NCI-H1436 treated with DMSO at 0.1 percent for 48 hours (cell line): ENCODE data around the gene ARPIN.
"Not testable (repeated sequence)": the region's sequence is repeated elsewhere in the genome, so short reads cannot be mapped to it uniquely, and the experiment has no call there.

Source experiments
- DNase-seq: peaks from one replicate; lab custom pipeline; 2025; lab: John Stamatoyannopoulos, UW

The ARPIN gene

DNA sequence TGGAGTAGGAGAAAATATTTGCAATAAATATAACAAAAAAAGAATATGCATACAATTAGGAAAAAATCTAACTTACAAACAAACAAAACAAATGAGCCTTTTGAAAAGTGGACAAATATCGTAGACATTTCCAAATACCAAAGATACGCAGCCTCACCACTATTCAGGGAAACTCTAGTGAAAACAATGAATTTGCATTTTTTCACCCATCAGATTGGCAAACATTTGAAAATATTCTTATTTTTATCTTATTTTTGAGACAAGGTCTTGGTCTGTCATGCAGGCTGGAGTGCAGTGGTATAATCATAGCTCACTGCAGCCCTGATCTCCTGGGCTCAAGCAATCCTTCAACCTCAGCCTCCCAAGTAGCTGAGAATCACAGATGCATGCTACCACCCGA, 34.4 kb downstream of the ARPIN start:
- DNase-seq: no peak

DNA sequence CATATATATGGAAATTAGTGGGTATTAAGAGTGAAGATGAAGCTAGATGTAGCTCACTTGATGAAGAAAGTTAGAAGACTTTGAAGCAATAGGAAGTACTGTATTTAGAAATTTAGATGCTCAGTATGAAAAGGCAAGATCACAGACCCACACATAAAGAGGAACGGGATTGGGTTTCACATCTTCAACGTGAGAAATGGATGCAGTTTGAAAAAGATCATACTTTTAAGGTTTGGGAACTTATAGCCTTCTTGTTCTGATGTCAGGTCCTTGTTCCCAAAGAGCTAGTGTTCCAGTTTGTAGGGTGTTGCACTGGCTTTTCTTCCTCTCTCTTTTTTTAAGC, 35.7 kb downstream of the ARPIN start:
- no peak for DNase-seq

DNA sequence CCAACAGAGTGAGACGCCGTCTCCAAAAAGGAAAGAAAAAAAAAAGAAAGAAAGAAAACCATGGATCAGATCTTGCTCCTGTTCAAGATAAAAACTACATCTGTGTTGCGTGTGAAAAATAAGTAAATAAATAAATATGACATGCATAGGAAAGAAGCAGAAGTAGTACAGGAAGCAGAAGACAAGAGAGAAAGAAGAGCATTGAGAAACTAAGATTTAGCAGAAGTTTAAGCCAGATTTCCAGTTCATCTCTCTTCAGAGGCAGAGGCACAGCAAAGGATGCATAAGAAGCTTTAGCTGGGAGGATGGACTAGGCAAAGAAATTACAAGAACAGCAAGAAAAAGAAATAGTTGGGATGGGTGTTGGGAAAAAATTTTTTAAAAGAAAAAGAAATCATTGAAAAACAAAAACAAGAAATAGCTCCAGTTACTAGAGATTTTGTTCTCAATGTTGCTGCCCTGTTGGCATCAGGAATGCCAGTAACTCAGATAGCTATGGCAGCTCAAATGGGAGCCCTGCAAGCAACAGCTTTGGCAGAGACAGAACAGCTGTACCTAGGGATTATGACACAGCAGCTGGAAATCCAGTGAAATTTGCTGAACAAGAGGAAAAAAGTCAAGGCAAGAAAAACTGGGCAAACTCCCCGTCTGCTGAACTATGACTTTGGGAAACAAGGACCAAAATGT, 36.2 kb downstream of the ARPIN start:
- DNase-seq: no peak

DNA sequence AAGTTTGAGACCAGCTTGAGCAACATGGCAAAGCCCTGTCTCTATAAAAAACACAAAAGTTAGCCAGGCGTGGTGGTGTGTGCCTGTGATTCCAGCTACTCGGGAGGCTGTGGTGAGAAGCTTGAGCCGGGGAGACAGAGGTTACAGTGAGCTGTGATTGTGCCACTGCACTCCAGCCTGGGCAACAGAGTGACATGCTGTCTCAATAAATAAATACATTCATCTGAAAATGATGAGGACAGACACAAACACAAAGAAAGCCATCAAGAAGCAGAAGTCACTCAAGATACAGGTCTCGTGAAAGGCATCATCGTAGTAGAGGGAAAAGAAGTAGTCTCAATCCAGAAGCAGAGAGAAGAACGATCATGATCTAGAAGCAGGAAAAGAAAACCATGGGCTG, 37.0 kb downstream of the ARPIN start:
- DNase-seq: no peak

DNA sequence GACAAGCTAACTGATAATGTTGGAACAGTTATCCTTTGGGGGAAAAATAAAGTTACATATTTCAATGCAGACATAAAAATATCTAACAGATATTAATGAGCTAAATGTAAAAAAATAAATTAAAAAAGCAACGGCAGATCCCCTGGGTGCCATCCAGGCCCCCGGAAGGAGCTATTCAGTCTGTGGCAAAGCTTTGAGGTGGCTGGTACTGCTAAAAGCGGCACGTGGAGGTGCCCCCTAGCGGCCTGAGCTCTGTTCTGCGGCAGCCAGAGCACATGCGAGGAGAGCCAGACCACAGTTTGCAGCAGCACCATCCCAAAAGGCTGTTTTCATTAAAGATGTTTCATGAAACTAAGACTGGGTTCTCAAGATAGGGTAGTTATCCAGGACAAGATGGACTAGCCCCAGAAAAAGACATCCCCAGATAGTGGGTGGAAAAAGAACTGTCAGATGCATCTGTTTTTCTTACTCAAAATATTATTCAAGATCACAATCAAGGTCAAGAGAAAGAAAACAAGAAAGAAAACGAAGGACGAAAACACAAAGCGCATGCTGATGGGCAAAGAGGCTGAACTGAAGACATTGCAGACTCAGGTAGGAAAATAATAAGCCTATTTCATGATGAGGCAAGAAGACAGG, 37.7 kb downstream of the ARPIN start:
- DNase-seq: no peak

DNA sequence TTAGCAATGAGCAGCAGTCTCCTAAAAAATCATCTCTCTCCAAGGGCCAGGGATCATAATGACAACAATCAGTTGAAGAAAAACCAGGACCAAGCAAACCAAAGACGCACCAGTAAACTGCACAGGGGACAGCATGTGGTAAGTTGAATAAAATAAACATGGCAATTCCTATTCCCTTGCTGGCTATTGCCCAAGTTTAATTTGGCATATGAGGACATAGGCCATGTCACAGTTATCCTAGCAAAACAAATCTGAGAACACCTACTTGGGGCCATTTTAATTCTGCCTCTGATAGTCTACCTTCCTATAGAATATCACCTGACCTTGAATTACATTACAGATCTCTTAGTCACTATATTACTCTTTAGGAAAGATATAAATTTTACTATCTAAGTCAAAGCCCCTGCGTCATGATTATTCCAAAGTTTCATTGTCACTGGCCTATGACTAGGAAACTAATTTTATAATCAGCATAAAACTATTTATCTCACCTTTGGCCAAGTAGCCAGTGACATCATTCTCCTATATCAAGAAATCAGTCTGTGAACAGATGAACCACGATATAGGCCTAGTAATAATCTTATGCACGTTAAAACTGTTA, 42.0 kb downstream of the ARPIN start:
- no peak for DNase-seq

GRCh38 chr15:89870006-89870405, 42.7 kb downstream of the ARPIN start:
- no peak for DNase-seq

GRCh38 chr15:89869490-89869889, 43.3 kb downstream of the ARPIN start:
- not testable (repeated sequence) for DNase-seq

DNA sequence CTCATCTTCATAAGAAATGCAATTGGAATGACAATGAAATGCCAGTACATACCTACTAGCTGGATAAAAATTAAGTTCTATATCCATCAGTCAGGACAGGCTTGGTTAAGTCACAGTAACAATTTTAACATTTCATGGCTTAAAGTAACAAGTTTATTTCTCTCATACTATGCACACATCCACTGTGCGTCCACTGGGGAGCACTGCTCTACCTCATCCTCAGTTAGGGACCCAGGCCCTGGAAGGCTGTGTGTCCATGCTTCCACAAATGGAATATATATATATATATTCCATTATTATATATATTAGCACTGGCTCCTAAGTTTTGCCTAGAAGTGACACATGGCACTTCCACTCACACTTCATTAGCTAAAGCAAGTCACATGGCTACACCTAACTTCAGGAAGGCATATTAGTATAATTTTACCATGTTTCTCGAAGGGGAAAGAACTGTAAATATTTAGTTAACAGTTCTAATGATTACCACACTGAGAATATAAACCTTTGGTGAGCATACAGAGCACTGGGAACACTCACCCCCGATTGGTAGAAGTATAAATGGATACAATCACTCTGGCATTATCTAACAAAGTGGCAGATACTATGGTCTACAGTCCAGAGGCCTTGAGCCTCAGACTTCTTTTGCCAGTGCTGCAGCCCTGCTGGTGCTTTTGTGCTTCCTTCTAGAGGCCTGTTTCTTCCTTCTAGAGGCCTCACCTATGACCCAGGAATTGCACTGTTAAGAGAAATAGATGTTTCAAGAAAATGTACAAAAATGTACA, 47.6 kb downstream of the ARPIN start:
- no peak for DNase-seq

- no peak for DNase-seq
Measured at GRCh38 chr15:89863918-89864317, 48.8 kb downstream of the ARPIN start.

GRCh38 chr15:89860891-89861290, 51.9 kb downstream of the ARPIN start:
- DNase-seq: no peak

DNA sequence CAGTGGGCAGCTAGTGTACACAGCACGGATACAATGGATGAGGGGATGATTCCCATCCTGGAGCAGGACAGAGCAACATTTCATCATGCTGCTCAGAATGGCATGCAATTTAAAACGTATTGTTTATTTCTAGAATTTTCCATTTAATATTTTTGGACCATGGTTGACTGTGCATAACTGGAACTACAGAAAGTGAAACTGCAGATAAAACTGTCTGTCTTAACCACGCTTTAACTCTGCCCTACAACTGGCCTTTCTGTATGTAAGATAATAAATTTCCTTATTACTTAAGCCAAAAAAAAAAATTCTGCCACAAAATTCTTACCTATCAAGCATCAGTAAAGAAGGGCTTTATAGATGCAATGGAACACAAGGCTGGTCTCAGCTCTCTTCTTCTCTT, 52.3 kb downstream of the ARPIN start:
- no peak for DNase-seq

GRCh38 chr15:89858661-89859458, 53.9 kb downstream of the ARPIN start:
- no peak for DNase-seq

DNA sequence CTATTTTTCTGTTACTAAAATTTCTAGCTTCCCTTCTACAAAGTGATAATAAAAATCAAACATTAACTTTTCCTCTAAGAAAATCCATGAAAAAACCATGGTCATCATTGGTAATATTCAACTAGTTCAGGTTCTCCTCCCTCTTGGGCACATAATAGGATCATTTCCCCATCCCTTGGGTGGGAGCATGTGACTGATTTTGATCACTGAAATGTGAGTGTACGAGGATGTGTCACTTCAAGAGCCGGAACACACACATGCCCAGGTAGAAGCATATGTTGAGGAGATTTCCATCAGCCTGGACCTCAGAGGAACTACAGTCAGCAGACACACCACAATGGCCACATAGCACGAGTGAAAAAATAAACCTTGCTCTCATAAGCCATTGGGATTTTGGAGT, 55.1 kb downstream of the ARPIN start:
- no peak for DNase-seq

GRCh38 chr15:89855948-89856347, 56.8 kb downstream of the ARPIN start:
- no peak for DNase-seq

DNA sequence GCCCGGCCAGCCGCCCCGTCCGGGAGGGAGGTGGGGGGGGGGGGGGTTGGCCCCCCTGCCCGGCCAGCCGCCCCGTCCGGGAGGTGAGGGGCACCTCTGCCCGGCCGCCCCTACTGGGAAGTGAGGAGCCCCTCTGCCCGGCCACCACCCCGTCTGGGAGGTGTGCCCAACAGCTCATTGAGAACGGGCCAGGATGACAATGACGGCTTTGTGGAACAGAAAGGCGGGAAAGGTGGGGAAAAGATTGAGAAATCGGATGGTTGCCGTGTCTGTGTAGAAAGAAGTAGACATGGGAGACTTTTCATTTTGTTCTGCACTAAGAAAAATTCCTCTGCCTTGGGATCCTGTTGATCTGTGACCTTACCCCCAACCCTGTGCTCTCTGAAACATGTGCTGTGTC, 57.9 kb downstream of the ARPIN start:
- DNase-seq: not testable (repeated sequence)

GRCh38 chr15:89852342-89852995, 60.3 kb downstream of the ARPIN start:
- no peak for DNase-seq

DNA sequence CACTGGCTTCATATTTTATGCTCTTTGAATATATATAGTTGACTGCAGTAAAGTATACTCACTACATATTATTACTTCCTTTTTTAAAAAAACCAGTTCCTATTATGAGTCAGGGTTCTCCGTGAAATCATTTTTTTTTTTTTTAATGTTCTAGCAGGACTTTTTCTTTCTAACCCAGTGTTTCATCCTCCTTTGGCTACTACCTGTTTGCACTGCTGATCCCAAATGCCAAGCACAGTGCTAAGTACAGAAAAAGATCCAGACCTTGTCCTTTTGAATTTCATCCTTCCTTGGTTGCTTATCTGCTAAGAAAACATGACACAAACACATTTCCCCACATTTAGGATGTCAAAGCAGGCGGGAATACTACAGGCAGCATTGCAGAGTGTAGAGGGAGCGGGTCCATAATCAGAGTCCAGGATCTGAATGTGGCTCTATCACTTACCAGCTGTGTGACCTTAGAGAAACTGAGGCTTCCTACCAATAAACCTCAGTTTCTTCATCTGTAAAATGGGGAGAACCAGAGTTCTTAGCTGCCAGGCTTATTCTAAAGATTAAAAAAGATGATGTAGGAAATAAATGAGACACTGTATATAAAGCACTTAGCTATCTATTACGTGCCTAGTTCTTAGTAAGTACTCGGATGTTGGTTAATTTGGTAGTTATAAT, 60.9 kb downstream of the ARPIN start:
- DNase-seq: no peak

- DNase-seq: no peak
Measured at GRCh38 chr15:89848970-89849292, 63.8 kb downstream of the ARPIN start.

DNA sequence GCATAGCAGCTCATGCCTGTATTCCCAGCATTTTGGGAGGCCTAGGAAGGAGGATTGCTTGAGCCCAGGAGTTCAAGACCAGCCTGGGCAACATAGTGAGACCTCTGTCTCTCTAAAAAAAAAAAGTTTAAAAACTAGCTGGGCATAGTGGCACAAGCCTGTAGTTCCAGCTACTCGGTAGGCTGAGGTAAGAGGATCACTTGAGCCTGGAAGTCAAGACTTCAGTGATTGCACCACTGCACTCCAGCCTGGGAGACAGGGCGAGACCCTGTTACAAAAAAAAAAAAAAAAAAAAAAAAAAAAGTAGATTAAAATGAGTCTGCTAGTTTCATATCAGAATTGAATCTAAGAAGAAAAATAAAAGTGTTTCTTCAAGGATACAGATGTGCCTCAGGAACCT, 65.7 kb downstream of the ARPIN start:
- DNase-seq: no peak

DNA sequence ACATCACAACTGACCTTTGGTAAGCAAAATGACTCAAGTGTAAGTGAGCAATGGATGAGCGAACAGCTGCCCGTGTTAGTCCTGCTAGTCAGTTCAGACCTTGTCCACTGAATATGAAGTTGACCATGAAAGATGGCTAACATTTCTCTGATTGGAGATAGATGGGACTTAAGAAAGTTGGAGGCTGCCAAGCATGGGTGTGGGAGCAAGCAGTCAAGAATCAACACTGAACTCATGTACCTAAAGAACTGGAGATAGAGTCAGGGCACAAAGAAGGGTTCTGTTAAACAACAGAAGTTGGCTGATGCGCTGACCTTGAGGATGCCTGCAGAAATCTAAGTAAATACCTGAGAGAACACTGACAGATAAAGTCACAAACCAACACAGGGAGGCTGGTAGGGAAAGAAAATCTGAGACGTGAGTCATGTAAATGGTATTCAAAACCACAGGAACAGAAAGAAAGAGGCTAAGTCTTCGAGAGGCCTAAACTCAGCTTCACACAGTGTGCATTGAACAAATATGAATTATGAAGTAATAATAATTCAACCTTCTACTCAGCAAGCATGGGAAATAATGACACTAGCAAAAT, 67.4 kb downstream of the ARPIN start:
- DNase-seq: no peak
